ENCODE measurements around the gene CACNA1I.
A peak's percentile ranks its signal among the peaks of the same experiment; 100 is the strongest.

Gene CACNA1I

DNA sequence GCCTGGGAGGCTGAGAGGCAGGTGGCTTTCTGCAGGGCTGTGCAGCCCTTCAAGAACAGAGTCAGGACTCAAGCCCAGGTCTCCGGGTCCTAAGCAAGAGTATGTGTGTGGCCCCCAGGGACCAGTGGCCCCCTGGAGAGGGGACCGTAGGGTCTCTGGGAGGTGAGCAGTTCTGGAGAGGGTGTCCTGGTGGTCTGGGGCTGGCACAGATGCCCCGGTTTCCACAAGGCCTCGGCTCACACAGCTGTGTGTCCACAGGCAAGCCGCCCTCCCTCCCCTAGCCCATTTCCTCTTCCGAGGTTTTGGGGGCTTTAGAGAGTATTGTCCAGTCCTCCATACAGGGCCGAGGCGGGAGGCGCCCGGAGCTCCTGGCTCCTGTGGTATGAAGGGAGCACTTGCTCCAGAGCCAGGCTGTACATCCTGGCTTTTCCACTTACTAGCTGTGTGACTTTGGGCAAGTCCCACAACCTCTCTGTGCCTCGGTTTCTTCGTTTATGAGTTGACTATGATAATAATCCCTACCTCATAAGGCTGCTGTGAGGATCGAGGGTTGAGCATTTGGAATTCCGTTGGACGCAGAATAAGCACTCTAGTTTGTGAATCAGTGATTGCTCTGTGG is 34.6 kb upstream of the CACNA1I start:
- no peak for DNase-seq

GRCh38 chr22:39536711-39537110 is 33.8 kb upstream of the CACNA1I start:
- DNase-seq = no peak

DNA sequence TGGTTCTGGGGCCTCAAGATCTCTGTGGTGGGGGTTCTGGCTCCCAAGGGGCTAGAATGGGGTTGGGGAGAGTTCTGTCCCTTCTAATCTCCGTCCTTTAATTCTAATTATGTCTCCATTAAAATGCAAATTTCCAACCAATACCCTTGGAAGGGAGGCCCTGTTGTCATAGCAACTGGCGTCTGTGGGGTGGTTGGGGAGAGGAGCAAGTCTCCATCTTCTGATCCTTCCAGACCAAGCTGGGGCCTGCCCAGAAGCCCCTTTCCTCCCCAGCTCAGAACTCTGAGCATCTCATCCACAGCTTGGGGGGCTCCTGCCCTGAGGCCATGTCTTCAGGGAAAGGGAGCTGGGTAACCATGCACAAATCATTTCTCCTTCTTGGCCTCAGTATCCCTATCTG is 32.6 kb upstream of the CACNA1I start:
- DNase-seq = no peak

DNA sequence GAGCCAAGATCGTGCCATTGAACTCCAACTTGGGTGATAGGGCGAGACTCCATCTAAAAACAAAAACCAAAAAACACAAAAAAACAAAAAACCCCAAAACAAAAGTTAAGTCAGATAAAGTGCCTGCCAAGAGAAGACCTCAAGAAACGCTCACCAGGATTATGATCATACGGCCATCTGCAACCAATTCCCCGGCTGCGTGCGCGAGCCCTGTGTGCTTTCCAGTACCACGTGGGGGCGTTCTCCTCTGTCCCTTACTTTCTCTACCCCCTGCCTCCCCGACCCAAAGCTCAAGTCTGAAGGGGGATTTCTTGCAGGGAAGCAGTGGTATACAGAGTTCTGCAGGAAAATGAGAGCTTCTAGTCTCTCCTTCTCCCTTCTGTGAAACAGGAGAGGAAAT is 27.5 kb upstream of the CACNA1I start:
- peak in 1 of 2 donors; percentile 13 for DNase-seq

DNA sequence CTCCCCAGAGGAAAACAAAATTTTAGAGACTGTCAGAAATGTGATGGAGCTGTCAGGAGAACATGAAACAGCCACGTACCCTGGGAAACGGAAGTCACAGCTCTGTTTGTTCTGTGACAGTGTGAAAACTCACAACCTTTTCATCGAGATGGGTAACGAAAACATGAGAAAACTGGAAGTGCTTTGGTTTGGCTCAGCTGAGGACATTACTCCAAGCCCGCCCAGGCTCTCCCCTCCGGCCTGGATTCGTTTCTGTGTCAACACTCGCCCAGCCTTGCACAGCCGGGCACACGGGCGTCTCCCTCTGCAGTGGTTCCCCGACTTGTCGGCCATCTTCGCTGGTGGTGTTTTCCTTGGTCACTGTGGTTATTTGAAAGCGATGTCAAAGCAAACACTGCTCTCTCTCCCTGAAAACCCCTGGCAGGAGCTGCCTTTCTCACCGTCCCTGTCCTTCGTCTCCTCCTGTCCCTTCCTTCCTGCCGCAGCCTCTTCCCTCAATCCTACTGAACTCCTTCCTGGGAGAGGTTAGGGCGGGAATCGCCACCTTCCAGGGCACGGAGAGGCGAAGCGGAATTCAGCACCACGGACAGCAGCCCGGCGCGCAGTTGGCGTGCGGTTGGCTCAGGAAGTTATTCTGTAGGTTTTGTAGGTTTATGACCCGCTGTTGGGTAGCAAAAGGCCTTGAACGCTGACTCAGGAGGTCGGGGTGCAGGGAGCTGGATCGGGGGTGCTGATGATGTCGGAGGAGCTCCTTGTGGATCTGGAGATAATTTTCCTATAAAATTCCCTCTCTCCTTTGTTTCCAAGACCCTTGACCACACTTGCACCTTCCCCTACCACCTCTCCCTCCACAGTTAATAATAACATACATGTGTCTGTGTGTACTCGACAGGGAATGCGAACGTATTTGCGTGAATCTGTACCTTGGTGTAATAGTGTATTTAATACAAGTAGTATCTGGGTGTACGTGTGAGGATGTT is 24.9 kb upstream of the CACNA1I start:
- DNase-seq = peak; percentile 18 to 75

DNA sequence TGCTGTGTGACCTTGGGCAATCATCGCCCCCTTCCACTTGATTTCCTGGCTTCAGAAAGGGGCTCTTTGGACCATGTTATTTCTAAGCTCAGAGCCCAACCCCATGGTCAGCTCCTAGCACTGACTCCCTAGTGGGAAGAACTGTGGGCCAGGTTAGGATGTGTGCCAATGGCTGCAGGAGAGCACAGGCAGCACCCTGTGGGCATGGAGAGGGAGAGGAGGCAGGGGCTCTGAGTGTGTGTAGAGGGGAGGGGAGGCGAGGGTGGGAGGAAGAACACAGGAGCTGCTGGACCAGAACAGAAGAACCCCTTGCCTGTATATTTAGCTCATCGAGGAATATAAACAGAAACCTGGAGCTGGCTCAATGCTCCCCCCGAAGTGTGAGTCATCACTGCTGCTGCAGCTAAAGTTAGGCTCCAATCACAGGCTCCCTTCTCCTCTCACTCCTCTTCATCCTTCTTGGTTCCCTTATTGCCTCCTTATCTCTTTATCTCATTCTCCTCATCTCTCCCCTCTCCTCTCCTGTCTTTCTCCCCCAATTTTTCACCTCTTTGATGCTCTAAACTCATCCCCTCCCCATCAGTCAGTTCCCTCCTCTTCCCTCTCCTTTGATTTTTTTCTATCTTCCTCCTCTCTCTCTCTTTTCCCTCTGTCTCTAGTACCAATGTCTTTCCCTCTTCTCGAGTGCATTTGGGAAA is 23.5 kb upstream of the CACNA1I start:
- no peak for DNase-seq

DNA sequence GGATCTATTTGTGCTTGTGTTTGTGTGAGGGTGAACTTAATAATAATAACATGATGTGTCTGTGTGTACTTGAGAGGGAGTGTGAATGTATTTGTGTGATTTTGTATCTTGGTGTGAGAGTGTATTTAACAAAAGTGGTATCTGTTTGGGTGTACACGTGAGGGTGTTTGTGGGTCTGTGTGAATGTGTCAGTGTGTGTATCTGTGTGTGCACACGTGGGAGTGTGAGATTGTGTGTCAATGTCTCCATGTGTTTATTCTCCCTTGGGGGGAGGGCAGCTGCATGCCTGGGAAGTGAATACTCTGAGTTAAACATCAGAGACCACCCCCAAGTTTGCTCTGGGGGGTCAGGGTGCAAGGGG is 23.0 kb upstream of the CACNA1I start:
- no peak for DNase-seq

- DNase-seq = no peak
Observed at GRCh38 chr22:39553429-39553828, 17.1 kb upstream of the CACNA1I start.

DNA sequence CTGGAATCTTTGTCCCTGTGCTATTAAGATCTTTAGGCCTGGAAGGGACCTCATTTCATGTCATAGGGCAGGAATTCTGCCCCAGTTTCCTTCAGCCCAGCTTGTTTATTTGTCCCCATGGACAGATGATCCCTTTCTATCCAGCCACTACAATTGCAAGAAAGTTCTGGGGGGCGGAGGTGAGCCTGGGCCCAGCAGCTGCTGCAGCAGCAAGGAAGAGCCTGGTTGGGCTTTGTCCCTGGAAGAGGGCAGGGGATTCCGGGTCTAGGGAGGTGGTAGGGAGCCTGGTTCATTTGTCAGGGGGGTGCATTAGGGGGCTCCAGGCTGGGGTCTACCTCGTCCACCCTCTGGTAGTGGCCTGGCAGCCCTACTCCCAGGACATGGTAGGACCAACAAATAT is 16.4 kb upstream of the CACNA1I start:
- no peak for DNase-seq

GRCh38 chr22:39556970-39557841 is 13.3 kb upstream of the CACNA1I start:
- peak; percentile 40 to 57 for DNase-seq

DNA sequence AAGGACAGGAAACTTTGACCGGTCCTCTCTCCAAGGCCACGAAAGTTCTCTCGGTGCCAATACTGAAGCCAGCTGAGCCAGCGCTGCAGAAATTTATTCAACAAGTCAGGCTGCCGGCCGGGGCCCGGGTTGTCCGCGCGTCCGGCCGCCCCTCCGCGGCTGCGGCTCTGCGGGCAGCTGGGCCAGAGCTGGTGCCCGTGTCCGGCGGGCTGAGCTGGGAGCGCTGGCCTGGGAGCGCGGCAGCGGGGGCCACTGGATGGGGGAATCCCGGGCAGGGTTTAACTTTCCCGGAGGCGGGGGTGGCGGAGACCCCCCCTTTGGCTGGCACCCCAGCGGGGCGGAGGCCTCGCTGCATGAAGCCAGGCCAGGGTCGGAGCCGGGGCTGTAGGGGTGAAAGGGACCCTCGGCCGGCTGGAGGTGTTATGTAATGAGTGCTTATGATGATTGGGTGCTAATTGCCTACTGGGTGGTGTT is 12.3 kb upstream of the CACNA1I start:
- DNase-seq = no peak

DNA sequence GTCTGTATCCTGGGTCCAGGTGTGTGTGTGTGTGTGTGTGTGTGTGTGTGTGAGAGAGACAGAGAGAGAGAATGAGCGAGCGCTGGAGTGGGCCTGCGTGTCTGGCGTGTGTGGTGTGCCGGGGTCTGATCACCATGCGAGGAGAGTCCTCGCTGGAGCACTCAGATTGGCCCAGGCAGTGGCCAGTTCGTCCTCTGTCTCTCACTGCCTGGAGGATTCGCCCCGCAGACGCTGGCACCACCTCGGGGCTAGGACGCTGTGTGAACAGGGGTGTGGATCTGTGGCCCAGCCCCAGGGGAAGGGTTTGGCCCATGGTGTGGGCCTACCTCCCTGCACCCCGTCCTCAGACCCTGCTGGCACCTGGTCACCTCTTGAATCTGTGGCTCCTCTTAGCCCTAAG is 11.6 kb upstream of the CACNA1I start:
- DNase-seq = no peak

- no peak for DNase-seq
Observed at GRCh38 chr22:39559456-39560105, 11.0 kb upstream of the CACNA1I start.

DNA sequence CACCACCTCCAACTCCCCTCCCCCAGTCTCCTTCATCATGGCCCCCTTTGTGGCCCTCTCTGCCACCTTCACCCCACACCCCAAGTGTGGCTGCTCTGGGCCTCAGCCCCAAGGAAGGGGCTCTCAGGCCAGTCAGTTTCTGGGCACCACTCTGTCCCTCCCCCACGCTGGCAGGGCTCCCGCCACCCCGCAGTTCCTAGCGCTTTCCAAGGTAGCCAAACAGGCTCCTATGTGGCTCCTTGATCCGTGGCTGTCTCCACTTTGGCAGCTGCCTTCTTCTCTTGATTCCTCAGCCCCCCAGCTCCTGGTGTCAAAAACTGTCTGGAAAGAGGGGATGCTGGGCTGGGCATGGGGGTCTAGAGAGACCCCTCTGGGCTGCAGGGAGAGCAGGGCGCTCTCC is 10.4 kb upstream of the CACNA1I start:
- no peak for DNase-seq

DNA sequence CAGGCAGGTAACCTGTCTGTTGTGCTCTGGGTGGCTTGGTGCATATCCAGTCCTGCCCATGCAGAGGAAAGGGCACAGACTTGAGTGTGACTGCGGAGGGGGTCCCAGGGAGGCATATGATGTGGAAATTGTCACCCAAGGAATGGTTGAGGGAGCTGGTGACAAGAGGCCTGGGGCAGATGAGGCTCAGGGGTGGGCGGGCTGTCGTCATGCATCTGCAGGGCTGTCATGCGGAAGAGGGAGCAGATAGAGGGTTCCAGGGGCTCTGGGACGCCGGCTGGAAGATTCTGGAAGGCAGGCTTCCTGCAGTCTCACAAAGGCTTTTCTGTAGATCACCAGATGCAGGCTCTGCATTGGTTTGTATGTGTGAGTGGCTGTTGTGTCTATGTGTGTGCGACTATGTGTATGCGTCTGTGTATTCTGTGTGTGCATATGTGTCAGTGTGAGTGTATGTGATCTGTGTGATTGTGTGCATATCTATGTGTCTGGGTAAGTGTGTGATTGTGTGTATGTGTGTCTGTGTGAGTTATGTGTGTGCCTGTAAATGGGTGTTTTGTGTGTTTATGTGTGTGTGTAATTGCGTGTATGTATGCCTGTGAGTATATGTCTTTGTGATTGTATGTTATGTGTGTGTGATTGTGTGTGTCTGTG is 7.6 kb upstream of the CACNA1I start:
- DNase-seq = no peak

- DNase-seq = no peak
Observed at GRCh38 chr22:39563571-39564428, 6.8 kb upstream of the CACNA1I start.

- no peak for DNase-seq
Observed at GRCh38 chr22:39565414-39565944, 5.1 kb upstream of the CACNA1I start.

- peak; percentile 27 to 54 for DNase-seq
Observed at GRCh38 chr22:39567135-39567946, 3.2 kb upstream of the CACNA1I start.

GRCh38 chr22:39568278-39568981 is 2.1 kb upstream of the CACNA1I start:
- DNase-seq = no peak
